Epidermal melanocyte (primary cell): Measurements from ENCODE around the gene GPR65.

Experiments
- DNase-seq: peaks from one replicate; pipeline ENCODE4 v3.0.0; 2011; ENCODE audit warnings: low spot score; ENCODE audit not compliant: insufficient read length

GPR65 gene

DNA sequence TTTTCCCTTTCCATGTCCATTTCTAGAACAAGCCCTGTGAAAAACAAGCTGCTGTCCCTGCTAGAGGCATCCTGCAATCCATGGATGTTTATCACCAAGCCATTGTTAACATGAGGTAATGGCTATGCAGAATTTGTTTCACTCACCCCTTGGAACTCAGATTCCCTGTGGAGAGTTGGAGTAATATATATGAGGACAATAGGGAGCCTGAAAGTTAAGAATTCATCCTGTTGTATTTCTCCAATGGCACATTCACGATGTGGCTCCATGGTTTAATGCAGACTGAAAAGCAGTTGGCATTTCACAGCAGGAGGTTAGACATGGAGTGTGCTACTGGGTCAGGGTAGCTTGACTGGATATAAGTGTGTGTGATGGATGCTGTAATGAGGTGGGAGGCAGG lies 32.4 kb downstream of the GPR65 start:
- no peak for DNase-seq

DNA sequence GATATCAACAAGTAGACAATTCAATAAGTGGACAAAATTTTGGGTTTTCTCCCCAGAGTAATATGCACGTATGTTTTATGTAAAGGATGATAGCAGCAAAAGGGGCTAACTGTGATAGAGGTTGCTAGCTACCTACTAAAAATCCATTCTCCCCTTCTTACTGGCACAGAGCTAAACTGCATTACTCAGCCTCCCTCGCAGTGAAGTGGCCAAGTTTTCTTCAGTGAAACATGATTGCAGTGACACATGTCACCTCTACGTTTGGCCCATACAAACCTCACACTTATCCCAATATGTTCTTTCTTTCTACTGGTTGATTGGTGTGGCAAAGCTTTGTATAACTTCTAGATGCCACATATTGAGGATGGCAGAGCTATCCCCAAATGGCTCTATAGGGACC lies 34.3 kb downstream of the GPR65 start:
- no peak for DNase-seq

DNA sequence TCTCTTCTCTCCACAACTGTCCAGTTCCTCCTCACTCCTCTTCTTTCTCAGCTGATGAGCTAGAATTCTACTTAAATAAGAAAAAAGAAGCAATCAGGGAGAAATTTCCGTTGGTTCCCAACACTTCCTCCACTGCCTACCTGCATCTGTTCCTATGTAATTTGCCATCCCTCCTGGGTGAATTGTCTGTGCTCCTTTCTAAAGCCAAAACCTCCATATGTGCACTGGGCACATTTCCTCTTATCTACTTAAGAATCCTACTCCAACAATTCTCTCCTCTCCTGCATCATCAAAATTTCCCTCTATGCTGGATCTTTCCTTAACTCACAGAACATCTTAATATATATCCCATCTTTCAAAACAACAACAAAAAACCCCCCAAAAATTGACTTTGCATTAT lies 35.2 kb downstream of the GPR65 start:
- DNase-seq = no peak

DNA sequence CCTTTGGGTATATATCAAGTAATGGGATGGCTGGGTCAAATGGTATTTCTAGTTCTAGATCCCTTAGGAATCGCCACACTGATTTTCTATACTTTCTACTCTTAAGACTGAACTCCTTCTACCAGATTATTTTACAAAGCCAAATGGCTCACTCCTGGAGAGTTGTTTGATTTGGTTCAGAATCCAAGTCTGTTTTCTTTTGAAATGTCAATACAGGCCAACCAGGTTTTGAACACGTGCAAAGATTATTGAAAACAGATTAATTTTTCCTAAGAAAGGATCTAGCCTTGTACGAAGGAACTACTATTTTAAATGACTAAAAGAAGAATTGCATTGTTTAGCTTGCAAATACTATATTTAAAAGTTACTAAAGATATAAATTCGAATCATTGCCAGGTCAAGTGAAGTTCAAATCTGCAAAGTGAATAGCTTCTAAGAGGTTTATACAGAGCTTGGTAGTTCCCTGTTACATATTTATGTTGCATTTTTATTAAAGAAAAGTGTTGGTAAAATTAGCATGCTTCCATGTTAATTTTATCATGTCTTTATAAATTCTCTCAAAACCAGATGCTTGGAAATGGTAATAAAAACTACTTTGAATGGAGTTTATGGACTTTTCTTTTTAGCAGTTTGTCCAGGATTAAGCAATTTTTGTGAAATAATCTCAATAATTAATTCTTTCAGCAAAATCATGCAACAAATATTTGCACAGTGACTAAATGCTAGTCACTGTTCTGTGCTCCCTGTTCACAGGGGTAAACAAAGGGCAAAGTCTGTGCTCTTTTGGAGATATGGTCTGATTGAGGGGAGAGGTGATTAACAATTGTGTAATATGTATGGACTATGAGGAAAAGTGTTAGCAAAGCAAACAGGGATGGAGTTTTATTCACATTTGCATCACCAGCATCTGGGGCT lies 38.9 kb downstream of the GPR65 start:
- no peak for DNase-seq

DNA sequence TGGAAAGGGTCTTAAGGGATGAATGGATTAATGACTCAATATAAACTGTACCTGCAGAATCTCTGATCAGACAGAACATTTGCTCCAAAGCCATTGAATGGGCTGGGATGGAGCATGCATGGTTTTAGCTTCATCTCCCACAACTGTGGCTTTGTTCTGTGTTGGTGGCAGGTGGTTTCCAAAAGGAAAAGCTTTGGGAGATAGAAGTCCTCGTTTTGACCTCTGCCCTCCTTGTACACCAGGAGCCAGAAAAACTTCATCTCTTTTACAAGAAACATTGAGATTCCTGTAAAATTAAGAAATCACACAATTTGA lies 39.5 kb downstream of the GPR65 start:
- DNase-seq = no peak

DNA sequence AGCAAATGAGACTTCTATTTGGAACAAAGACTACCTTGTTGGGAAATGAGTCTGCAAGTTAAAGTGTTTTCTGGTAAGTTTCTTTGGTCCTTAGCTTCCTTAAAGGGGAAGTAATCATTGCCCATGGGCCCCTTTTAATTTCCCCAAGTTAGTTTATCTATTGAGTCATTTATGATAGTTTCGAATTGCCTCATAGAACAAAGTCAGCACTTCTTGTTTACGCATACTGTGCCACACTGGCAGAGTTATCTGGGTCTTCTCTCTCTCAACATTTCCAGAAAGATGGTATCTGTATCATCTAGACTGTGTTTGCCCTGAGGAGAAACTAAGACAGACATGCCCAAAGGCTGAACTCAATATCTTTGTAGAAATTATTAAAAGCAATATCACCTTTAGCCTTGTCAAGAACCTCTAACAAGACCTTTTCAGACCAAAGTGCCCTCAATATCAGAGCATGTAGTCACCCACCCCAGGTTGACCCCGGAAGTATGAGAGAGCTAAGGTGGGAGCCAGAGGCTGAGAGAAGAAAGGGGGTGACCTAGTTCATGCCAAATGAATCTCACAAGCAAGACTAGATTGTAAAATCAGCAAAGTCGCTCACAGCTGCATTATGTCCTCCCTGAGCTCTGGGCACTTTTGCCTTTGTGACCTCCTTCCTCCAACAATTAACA lies 40.0 kb downstream of the GPR65 start:
- DNase-seq = no peak

DNA sequence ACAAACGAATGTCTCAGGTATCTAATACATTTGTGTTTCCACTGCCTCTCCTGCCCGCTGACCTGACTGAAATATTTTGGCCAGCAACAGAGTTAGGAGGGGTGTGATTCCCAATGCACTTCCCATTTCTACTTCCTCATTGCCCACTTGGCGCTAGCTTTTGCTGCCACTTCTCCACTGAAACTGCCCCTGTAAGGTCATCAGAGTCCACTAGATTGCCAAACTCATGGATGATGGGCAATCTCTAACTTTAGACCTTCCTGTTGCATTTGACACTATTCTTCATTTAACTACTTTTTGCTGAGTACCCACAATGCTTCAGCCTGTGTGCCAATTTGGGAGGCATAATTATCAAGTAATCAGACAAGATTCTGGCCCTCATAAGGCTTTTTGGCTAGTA lies 40.8 kb downstream of the GPR65 start:
- no peak for DNase-seq

DNA sequence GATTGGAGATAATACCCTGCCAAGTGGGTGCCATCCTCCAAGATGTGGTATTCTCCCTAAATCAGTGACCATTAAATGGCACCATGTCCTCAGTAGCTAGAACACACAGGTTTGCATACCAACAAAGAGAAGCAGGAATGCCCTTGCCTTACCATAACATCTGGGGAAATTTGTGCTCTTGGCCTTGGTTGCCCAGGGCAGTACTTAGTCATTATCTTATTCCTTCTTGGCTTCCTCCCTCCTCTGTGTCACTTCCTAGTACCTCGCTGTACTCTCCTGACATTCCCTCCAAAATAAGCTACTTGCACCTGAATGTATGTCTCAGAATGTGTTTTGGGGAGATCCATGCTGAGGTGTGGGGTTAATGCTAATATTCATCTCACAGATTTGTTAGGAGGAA lies 43.4 kb downstream of the GPR65 start:
- DNase-seq = no peak

DNA sequence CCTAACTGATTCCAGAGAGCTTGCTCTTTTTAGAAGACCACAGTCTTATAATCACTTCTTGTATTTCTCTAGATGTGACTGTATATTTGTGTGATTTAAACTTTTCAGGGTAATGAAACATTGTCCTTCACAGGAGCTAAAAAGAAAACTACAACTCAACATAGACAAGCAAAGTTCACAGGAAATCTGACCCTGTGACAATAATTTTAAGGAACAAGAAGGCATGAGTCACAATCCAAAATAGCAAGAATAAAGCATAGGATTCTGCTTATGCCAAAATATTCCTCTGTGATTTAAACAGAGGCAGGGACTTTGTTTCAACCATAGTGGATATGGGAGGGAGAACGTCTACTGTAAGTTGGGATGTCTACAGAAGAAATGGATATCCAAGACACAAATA lies 44.3 kb downstream of the GPR65 start:
- DNase-seq = no peak

DNA sequence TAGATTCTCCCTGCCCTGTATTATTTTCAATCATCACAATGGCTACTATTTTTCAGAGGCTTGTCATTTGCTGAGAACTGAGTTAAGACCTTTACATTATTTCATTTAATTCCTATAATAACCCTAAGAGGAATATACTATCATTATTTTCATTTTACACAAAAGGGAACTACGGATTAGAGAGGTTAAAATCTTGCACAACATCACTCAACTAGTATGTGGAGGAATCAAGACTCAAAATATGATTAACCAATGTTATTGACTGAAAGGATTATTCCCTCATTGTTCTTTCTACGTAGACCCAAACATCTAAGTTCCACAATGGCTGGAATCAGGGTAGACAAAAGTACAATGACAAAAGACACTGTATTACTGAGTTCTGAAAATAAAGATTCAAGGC lies 45.0 kb downstream of the GPR65 start:
- no peak for DNase-seq

DNA sequence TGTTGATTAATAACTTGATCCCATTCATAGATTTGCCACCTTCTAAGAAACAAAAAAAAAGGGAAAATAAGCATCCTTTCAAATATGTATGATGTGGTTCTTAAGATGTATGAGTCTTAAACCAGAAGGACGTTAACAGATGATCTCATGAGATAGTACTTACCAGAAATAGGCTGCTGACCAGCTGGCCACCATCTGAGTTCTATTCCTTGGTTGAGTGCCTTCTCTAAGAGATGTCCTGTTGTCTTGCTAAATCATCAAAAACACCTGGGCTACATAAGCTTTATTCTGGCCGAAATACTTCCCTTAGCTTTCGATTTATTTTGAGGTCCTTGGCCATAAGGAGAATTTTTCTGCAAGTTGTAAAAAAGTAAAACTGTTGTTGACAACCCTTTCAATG lies 55.6 kb downstream of the GPR65 start:
- no peak for DNase-seq

DNA sequence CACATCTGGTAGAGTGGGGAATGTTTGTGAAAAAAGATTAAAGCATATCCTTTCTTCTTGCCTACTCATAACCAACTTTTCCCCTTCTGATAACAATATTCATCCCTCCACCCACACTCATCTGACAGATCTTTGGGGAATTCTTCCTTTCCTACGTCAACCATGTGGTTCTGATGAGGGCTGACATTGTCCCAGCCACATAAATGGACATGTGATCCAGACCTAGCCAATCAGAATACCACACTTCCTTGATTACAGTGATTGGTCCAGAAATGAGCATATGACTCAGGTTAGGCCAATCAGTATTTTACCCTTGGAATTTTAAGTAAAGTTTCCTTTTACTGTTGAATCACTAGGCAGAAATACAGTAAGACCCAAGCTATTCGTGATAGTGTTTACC lies 58.9 kb downstream of the GPR65 start:
- no peak for DNase-seq
